K562 (cell line): ENCODE results near the gene CEP250. TPM values are rescaled to one million over a fixed set of nuclear protein-coding genes. Genes with fewer than 3 reads are reported as not detected.

Source experiments
- CBX2 ChIP-seq: fragments of 200-600 bp; sonication (generic); IDR thresholded peaks from one replicate; pipeline ENCODE4 v1.6.1; 2012; ENCODE audit warnings: mild to moderate bottlenecking, low read length, inconsistent platforms; ENCODE audit not compliant: insufficient read depth, poor library complexity, severe bottlenecking
- CBX8 ChIP-seq: fragments of 200-600 bp; sonication (generic); IDR thresholded peaks from 2 replicates; pipeline ENCODE4 v1.6.1; 2012; ENCODE audit warnings: borderline replicate concordance, mixed run types, low read depth, mild to moderate bottlenecking, moderate library complexity, mixed read lengths, low read length, control low read depth, inconsistent platforms; ENCODE audit not compliant: poor library complexity, severe bottlenecking; ENCODE audit errors: extremely low read depth
- CLOCK ChIP-seq: fragments of 250-450 bp; sonication (Bioruptor Pico); IDR thresholded peaks from 2 replicates; pipeline ENCODE4 v1.4.0; 2020; ENCODE audit warnings: mild to moderate bottlenecking, moderate library complexity, borderline replicate concordance
- MAFG ChIP-seq: fragments of 450-650 bp; conservative IDR thresholded peaks from 2 replicates; pipeline ENCODE4 v1.6.1; 2016; ENCODE audit warnings: missing genetic modification characterization, missing compliant biosample characterization
- MCM5 ChIP-seq: fragments of 450-650 bp; IDR thresholded peaks from 2 replicates; pipeline ENCODE4 v1.6.1; 2016; ENCODE audit warnings: low read depth
- POLR2B ChIP-seq: fragments of 450-650 bp; IDR thresholded peaks from 2 replicates; pipeline ENCODE4 v1.6.1; 2018; ENCODE audit warnings: low read depth; ENCODE audit not compliant: partially characterized antibody
- POLR2G ChIP-seq: fragments of 200-400 bp; formaldehyde crosslinking; IDR thresholded peaks from 2 replicates; pipeline ENCODE4 v1.6.1; 2017; ENCODE audit warnings: low read depth, mild to moderate bottlenecking, antibody characterized with exemption, low read length, moderate library complexity
- SETDB1 ChIP-seq: IDR thresholded peaks from one replicate; pipeline ENCODE4 v1.6.1; 2012; ENCODE audit warnings: low read length, control low read depth, inconsistent platforms
- SRF ChIP-seq, 2 experiments: fragments of 250-450, 450-650 bp in 1 of 2; sonication (Bioruptor Pico) in 1 of 2; sonication (generic) in 1 of 2; formaldehyde crosslinking; IDR thresholded peaks; 2 replicates each; pipeline versions ENCODE4 v1.5.0 to v1.5.1; 2020 to 2022; ENCODE audit warnings: mild to moderate bottlenecking in 1 of 2, missing genetic modification reagents in 1 of 2
- SUPT5H ChIP-seq: fragments of 450-650 bp; IDR thresholded peaks from 2 replicates; pipeline ENCODE4 v1.6.1; 2016
- TBP ChIP-seq: optimal IDR thresholded peaks from 2 replicates; pipeline ENCODE3; 2011; ENCODE audit warnings: low read depth, low read length, improper control_type of control experiment
- YY1 ChIP-seq, 3 experiments: IDR thresholded peaks; 2 replicates each; pipeline ENCODE4 v1.6.1; 2011; ENCODE audit warnings: low read length in 2 of 3, mild to moderate bottlenecking in 2 of 3, moderate library complexity in 2 of 3, borderline replicate concordance in 1 of 3, control low read depth in 1 of 3, low read depth in 1 of 3; ENCODE audit not compliant: insufficient read depth in 3 of 3, insufficient replicate concordance in 2 of 3, control insufficient read depth in 1 of 3, insufficient read length in 1 of 3; ENCODE audit errors: extremely low read depth in 1 of 3
- ZBTB9 ChIP-seq: fragments of 450-650 bp; formaldehyde crosslinking; IDR thresholded peaks from 2 replicates; pipeline ENCODE4 v1.4.0; 2020; ENCODE audit warnings: mild to moderate bottlenecking, moderate library complexity
- ZNF280A ChIP-seq: fragments of 450-650 bp; IDR thresholded peaks from 2 replicates; pipeline ENCODE4 v1.6.1; 2018; ENCODE audit warnings: mild to moderate bottlenecking, low read depth; ENCODE audit not compliant: partially characterized antibody
- ZNF507 ChIP-seq: conservative IDR thresholded peaks from 2 replicates; pipeline ENCODE4 v1.6.1; 2017; ENCODE audit warnings: missing genetic modification characterization, missing compliant biosample characterization
- polyA plus RNA-seq, 8 experiments: library from polyadenylated mRNA; depleted of rRNA in 4 of 8; stranded (reverse) in 5 of 8; unstranded in 3 of 8; fragments of >200 nt; fragmentation: Nextera tagmentation in 2 of 8; fragmentation: Illumina TruSeq in 1 of 8; extraction: Ambion mirVana in 2 of 8; extraction: Trizol in 1 of 8; gene quantifications; 2 replicates each; pipeline versions ENCODE4 v1.2.1 to v1.2.3, GENCODE V29; 2011 to 2014; ENCODE audit warnings: inconsistent platforms in 1 of 8, missing spikeins in 1 of 8
- total RNA-seq, 7 experiments: library from RNA; depleted of rRNA in 6 of 7; stranded (reverse); fragments of >200 nt in 6 of 7; fragmentation: Illumina TruSeq in 2 of 7; extraction: Trizol in 2 of 7; gene quantifications; 2 replicates each; pipeline versions ENCODE4 v1.2.1 to v1.2.3, GENCODE V29; 2011 to 2021; ENCODE audit warnings: low replicate concordance in 1 of 7
- TF ChIP-seq, protein P1 (sequence below): sonication (generic); formaldehyde crosslinking; IDR thresholded peaks from 2 replicates; pipeline ENCODE4 v1.9.0; 2022; ENCODE audit warnings: mild to moderate bottlenecking, missing genetic modification reagents
- TF ChIP-seq, protein P2 (sequence below), 2 experiments: fragments of 450-650 bp; conservative IDR thresholded peaks; 2 replicates each; pipeline ENCODE4 v1.6.1; 2017; ENCODE audit warnings: mild to moderate bottlenecking in 2 of 2, moderate library complexity in 2 of 2

Gene CEP250
- total and polyA plus RNA-seq, 9 of the 15 experiments (the other 6 are each of a cell fraction or from before 2014, with no cell fraction given), result 2.5 to 41.9 (median 20.5) TPM

DNA sequence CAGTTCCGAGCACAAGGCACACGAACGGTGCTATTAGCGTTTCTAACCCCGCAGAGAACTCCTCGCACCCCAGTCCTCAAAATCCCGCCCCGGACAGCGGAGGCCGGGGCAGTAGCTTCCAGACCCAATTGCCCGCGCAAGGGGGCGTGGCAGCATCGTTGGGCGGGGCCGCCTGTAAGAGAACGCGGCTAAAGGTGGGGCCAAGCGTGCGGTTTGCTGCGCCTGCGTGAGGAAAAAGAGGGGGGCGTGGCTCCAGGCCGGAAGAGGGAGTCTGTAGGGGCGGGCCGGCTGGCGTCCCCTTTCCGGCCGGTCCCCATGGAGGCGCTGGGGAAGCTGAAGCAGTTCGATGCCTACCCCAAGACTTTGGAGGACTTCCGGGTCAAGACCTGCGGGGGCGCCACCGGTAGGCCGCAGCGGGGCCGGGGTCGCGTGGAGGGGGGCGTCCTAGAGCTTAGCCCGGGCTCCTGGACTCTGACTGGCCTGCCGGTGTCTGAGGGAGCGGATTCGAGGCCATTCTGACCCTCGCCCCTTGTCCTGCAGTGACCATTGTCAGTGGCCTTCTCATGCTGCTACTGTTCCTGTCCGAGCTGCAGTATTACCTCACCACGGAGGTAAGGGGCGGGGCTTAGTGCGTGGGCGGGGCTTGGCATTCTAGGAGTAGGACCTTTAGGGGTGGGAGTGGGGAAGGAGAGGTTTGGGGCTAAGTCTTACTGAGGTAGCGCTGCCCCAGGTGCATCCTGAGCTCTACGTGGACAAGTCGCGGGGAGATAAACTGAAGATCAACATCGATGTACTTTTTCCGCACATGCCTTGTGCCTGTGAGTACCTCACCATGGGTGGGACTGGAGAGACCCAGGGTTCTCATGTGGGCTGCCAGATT, 86.6 kb downstream of the CEP250 start, which contains the start of gene ERGIC3 (continued):
- TF ChIP-seq CBX8 (no peak), YY1 (IDR thresholded peaks at IDR 0.05; ENCODE audit: borderline replicate concordance in 1 of 3, control insufficient read depth in 1 of 3, extremely low read depth in 1 of 3, insufficient read depth in 3 of 3, insufficient read length in 1 of 3, insufficient replicate concordance in 2 of 3, low read depth in 1 of 3, low read length in 2 of 3) (peak in 2 of 3 experiments; percentile 59 to 72), POLR2G (peak; percentile 91), CLOCK (CRISPR knock-in tag) (no peak), ZNF280A (no peak), SETDB1 (no peak), SUPT5H (peak; percentile 90), SRF (CRISPR knock-in tag; IDR thresholded peaks at IDR 0.05) (no peak; a peak in 1 of 4 replicates), ZNF507 (tag) (no peak), POLR2B (peak; percentile 77), MAFG (no peak), ZBTB9 (CRISPR knock-in tag) (0 out of 2 replicates have a peak, but pooled peaks have one; percentile 44), TBP (peak; percentile 56), MCM5 (no peak), CBX2 (no peak)
- TF ChIP-seq, protein P1, sequence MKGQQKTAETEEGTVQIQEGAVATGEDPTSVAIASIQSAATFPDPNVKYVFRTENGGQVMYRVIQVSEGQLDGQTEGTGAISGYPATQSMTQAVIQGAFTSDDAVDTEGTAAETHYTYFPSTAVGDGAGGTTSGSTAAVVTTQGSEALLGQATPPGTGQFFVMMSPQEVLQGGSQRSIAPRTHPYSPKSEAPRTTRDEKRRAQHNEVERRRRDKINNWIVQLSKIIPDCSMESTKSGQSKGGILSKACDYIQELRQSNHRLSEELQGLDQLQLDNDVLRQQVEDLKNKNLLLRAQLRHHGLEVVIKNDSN (CRISPR knock-in tag), result no peak
- TF ChIP-seq, protein P2, sequence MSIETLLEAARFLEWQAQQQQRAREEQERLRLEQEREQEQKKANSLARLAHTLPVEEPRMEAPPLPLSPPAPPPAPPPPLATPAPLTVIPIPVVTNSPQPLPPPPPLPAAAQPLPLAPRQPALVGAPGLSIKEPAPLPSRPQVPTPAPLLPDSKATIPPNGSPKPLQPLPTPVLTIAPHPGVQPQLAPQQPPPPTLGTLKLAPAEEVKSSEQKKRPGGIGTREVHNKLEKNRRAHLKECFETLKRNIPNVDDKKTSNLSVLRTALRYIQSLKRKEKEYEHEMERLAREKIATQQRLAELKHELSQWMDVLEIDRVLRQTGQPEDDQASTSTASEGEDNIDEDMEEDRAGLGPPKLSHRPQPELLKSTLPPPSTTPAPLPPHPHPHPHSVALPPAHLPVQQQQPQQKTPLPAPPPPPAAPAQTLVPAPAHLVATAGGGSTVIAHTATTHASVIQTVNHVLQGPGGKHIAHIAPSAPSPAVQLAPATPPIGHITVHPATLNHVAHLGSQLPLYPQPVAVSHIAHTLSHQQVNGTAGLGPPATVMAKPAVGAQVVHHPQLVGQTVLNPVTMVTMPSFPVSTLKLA (conservative IDR thresholded peaks at IDR 0.05), result peak; percentile 47 to 75; a peak in 3 of 4 replicates
